ENCODE results near the gene EDDM3A. TPM values are rescaled to one million over a fixed set of nuclear protein-coding genes. Genes with fewer than 3 reads are reported as not detected.
"Not testable (repeated sequence)": the region's sequence is repeated elsewhere in the genome, so short reads cannot be mapped to it uniquely, and the experiment has no call there.

The EDDM3A gene
- total and polyA plus RNA-seq, 5 donors from 2014 or later: not detected

- no peaks in the 10 kb centered on the region for H3K36me3 ChIP-seq (ENCODE audit: control insufficient read depth, insufficient read depth, low read length)
- peaks cover 18% of the 10 kb centered on the region for H3K27me3 Mint-ChIP-seq
- H3K4me3 ChIP-seq (ENCODE audit: low read depth, low read length): no peak overlapping the region
- no peaks in the 10 kb centered on the region for H3K4me1 ChIP-seq (ENCODE audit: control insufficient read depth, insufficient read depth, low read length, poor library complexity, severe bottlenecking)
- no peaks in the 10 kb centered on the region for H3K36me3 Mint-ChIP-seq
- H3K4me1 Mint-ChIP-seq: no peaks in the 10 kb centered on the region
- no peak overlapping the region for H3K27ac Mint-ChIP-seq
- H3K4me3 Mint-ChIP-seq: no peak overlapping the region
- DNase-seq (no peak), ATAC-seq (ENCODE audit: low read depth in 2 of 2) (no peak)
- peaks cover 5% of the 10 kb centered on the region for H3K27me3 ChIP-seq (ENCODE audit: control insufficient read depth, insufficient read depth, low read length)
- H3K9me3 Mint-ChIP-seq: no peaks in the 10 kb centered on the region
- H3K9me3 ChIP-seq (ENCODE audit: control insufficient read depth in 2 of 2, low read length in 2 of 2): no peaks in the 10 kb centered on the region
- H3K27ac ChIP-seq (ENCODE audit: insufficient read depth, low read length, poor library complexity, severe bottlenecking): no peak overlapping the region
Observed at GRCh38 chr14:20734430-20734806, 11.3 kb upstream of the EDDM3A start.

- H3K9me3 ChIP-seq (ENCODE audit: control insufficient read depth in 2 of 2, low read length in 2 of 2); ATAC-seq (ENCODE audit: low read depth in 2 of 2); H3K27ac ChIP-seq (ENCODE audit: insufficient read depth, low read length, poor library complexity, severe bottlenecking); H3K4me1 ChIP-seq (ENCODE audit: control insufficient read depth, insufficient read depth, low read length, poor library complexity, severe bottlenecking); H3K27ac Mint-ChIP-seq; H3K36me3 ChIP-seq (ENCODE audit: control insufficient read depth, insufficient read depth, low read length); DNase-seq; H3K4me1 Mint-ChIP-seq; H3K27me3 ChIP-seq (ENCODE audit: control insufficient read depth, insufficient read depth, low read length); H3K9me3 Mint-ChIP-seq; H3K36me3 Mint-ChIP-seq; H3K4me3 Mint-ChIP-seq; H3K4me3 ChIP-seq (ENCODE audit: low read depth, low read length): not testable (repeated sequence)
- H3K27me3 Mint-ChIP-seq: peaks cover 26% of the 10 kb centered on the region
Observed at GRCh38 chr14:20738292-20738691, 7.4 kb upstream of the EDDM3A start.

DNA sequence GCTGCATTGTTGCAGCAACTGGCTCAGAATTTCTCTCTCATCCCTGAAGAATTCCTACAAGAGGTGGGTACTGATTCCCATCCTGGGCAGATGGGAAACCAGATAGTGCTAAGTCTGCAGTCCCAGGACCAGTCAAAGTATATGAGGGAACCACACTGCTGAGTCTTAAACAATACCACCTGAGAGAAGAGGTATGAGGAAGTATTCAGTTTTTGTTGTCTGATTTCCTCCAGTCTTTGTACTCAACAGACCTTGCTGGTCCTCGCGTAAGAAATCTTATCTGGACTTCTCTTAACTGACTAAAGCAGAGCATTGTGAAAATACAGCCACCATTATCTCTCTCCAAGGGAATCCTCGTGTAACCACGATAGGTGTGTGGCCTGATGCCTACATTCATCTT lies 3.6 kb upstream of the EDDM3A start:
- Histone ChIP-seq H3K27me3 (ENCODE audit: control insufficient read depth, insufficient read depth, low read length) (peaks cover 2% of the 10 kb centered on the region), H3K4me1 (ENCODE audit: control insufficient read depth, insufficient read depth, low read length, poor library complexity, severe bottlenecking) (no peaks in the 10 kb centered on the region), H3K4me3 (ENCODE audit: low read depth, low read length) (no peak overlapping the region), H3K9me3 (ENCODE audit: control insufficient read depth in 2 of 2, low read length in 2 of 2) (no peaks in the 10 kb centered on the region), H3K36me3 (ENCODE audit: control insufficient read depth, insufficient read depth, low read length) (no peaks in the 10 kb centered on the region), H3K27ac (ENCODE audit: insufficient read depth, low read length, poor library complexity, severe bottlenecking) (no peak overlapping the region)
- Mint-ChIP-seq H3K27me3 (peaks cover 34% of the 10 kb centered on the region), H3K9me3 (peaks cover 0 to 1% (median 0%) of the 10 kb centered on the region in 7 donors), H3K4me3 (no peak overlapping the region), H3K27ac (no peak overlapping the region), H3K4me1 (no peaks in the 10 kb centered on the region), H3K36me3 (no peaks in the 10 kb centered on the region)
- DNase-seq (no peak), ATAC-seq (ENCODE audit: low read depth in 2 of 2) (no peak)

DNA sequence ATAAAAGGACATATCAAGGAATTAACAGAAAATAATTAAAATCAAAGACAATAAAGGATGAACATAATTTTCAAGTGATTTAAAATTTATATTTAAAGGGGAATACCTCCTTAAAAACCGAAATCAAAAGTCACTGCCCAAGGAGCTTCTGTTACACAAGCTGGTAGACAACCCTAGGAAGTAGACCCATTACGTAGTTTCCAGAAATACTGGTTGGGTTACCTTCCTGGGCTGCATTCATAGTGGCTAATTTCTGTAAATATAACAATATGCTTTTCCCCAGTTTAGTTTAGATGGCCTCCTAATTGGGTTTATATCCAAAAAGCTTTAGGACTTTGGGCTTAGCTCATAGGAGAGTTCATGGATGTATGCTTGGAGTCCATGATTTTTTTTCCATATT lies 2.1 kb upstream of the EDDM3A start:
- no peak for DNase-seq
- H3K4me3 ChIP-seq (ENCODE audit: low read depth, low read length): no peak overlapping the region
- H3K9me3 ChIP-seq (ENCODE audit: control insufficient read depth in 2 of 2, low read length in 2 of 2): no peaks in the 10 kb centered on the region
- H3K36me3 ChIP-seq (ENCODE audit: control insufficient read depth, insufficient read depth, low read length): no peaks in the 10 kb centered on the region
- Mint-ChIP-seq H3K27me3 (peaks cover 28% of the 10 kb centered on the region), H3K4me3 (no peak overlapping the region), H3K36me3 (no peaks in the 10 kb centered on the region), H3K27ac (no peak overlapping the region), H3K9me3 (peaks cover 0 to 1% (median 0%) of the 10 kb centered on the region in 7 donors), H3K4me1 (no peaks in the 10 kb centered on the region)
- H3K27ac ChIP-seq (ENCODE audit: insufficient read depth, low read length, poor library complexity, severe bottlenecking): no peak overlapping the region
- peaks cover 1% of the 10 kb centered on the region for H3K27me3 ChIP-seq (ENCODE audit: control insufficient read depth, insufficient read depth, low read length)
- no peaks in the 10 kb centered on the region for H3K4me1 ChIP-seq (ENCODE audit: control insufficient read depth, insufficient read depth, low read length, poor library complexity, severe bottlenecking)
- no peak for ATAC-seq (ENCODE audit: low read depth in 2 of 2)

- ATAC-seq (ENCODE audit: low read depth in 2 of 2): no peak
- no peak overlapping the region for H3K27ac ChIP-seq (ENCODE audit: insufficient read depth, low read length, poor library complexity, severe bottlenecking)
Observed at GRCh38 chr14:20746566-20746965, 879 bp downstream of the EDDM3A start.

GRCh38 chr14:20748439-20748838 lies 2.8 kb downstream of the EDDM3A start:
- Histone ChIP-seq H3K9me3 (ENCODE audit: control insufficient read depth in 2 of 2, low read length in 2 of 2) (peaks cover 6 to 15% of the 10 kb centered on the region in 2 experiments), H3K27ac (ENCODE audit: insufficient read depth, low read length, poor library complexity, severe bottlenecking) (no peak overlapping the region), H3K36me3 (ENCODE audit: control insufficient read depth, insufficient read depth, low read length) (no peaks in the 10 kb centered on the region), H3K4me3 (ENCODE audit: low read depth, low read length) (no peak overlapping the region), H3K4me1 (ENCODE audit: control insufficient read depth, insufficient read depth, low read length, poor library complexity, severe bottlenecking) (no peaks in the 10 kb centered on the region), H3K27me3 (ENCODE audit: control insufficient read depth, insufficient read depth, low read length) (peaks cover 3% of the 10 kb centered on the region)
- peaks cover 8% of the 10 kb centered on the region for H3K27me3 Mint-ChIP-seq
- no peak for DNase-seq
- no peak for ATAC-seq (ENCODE audit: low read depth in 2 of 2)
- no peak overlapping the region for H3K4me3 Mint-ChIP-seq
- no peaks in the 10 kb centered on the region for H3K4me1 Mint-ChIP-seq
- H3K9me3 Mint-ChIP-seq: peaks cover 0 to 16% (median 4%) of the 10 kb centered on the region in 7 donors
- H3K27ac Mint-ChIP-seq: no peak overlapping the region
- no peaks in the 10 kb centered on the region for H3K36me3 Mint-ChIP-seq

More at GRCh38 chr14:20746566-20746965, 879 bp downstream of the EDDM3A start:
- Mint-ChIP-seq H3K4me3 (no peak overlapping the region), H3K4me1 (no peaks in the 10 kb centered on the region), H3K9me3 (peaks cover 0 to 4% (median under 1%) of the 10 kb centered on the region in 7 donors), H3K36me3 (no peaks in the 10 kb centered on the region), H3K27me3 (peaks cover 15% of the 10 kb centered on the region), H3K27ac (no peak overlapping the region)
- no peaks in the 10 kb centered on the region for H3K4me1 ChIP-seq (ENCODE audit: control insufficient read depth, insufficient read depth, low read length, poor library complexity, severe bottlenecking)
- no peak overlapping the region for H3K4me3 ChIP-seq (ENCODE audit: low read depth, low read length)
- no peaks in the 10 kb centered on the region for H3K36me3 ChIP-seq (ENCODE audit: control insufficient read depth, insufficient read depth, low read length)
- DNase-seq: no peak
- H3K9me3 ChIP-seq (ENCODE audit: control insufficient read depth in 2 of 2, low read length in 2 of 2): no peaks in the 10 kb centered on the region
- no peaks in the 10 kb centered on the region for H3K27me3 ChIP-seq (ENCODE audit: control insufficient read depth, insufficient read depth, low read length)

- Mint-ChIP-seq H3K27ac (no peak overlapping the region), H3K27me3 (peaks cover 8% of the 10 kb centered on the region), H3K4me1 (no peaks in the 10 kb centered on the region), H3K4me3 (no peak overlapping the region), H3K9me3 (peaks cover 0 to 16% (median 4%) of the 10 kb centered on the region in 7 donors), H3K36me3 (no peaks in the 10 kb centered on the region)
- H3K4me1 ChIP-seq (ENCODE audit: control insufficient read depth, insufficient read depth, low read length, poor library complexity, severe bottlenecking): no peaks in the 10 kb centered on the region
- H3K36me3 ChIP-seq (ENCODE audit: control insufficient read depth, insufficient read depth, low read length): no peaks in the 10 kb centered on the region
- peaks cover 6 to 15% of the 10 kb centered on the region in 2 experiments for H3K9me3 ChIP-seq (ENCODE audit: control insufficient read depth in 2 of 2, low read length in 2 of 2)
- H3K4me3 ChIP-seq (ENCODE audit: low read depth, low read length): no peak overlapping the region
- peaks cover 3% of the 10 kb centered on the region for H3K27me3 ChIP-seq (ENCODE audit: control insufficient read depth, insufficient read depth, low read length)
- no peak for ATAC-seq (ENCODE audit: low read depth in 2 of 2)
- H3K27ac ChIP-seq (ENCODE audit: insufficient read depth, low read length, poor library complexity, severe bottlenecking): no peak overlapping the region
- no peak for DNase-seq
Observed at GRCh38 chr14:20750194-20750593, 4.5 kb downstream of the EDDM3A start.

- Histone ChIP-seq H3K9me3 (ENCODE audit: control insufficient read depth in 2 of 2, low read length in 2 of 2) (peaks cover 6 to 15% of the 10 kb centered on the region in 2 experiments), H3K27me3 (ENCODE audit: control insufficient read depth, insufficient read depth, low read length) (peaks cover 6% of the 10 kb centered on the region), H3K4me3 (ENCODE audit: low read depth, low read length) (no peak overlapping the region), H3K27ac (ENCODE audit: insufficient read depth, low read length, poor library complexity, severe bottlenecking) (no peak overlapping the region), H3K4me1 (ENCODE audit: control insufficient read depth, insufficient read depth, low read length, poor library complexity, severe bottlenecking) (no peaks in the 10 kb centered on the region), H3K36me3 (ENCODE audit: control insufficient read depth, insufficient read depth, low read length) (no peaks in the 10 kb centered on the region)
- no peak overlapping the region for H3K27ac Mint-ChIP-seq
- ATAC-seq (ENCODE audit: low read depth in 2 of 2) (no peak), DNase-seq (peak in 1 of 3 donors; percentile 0)
- peaks cover 0 to 16% (median 2%) of the 10 kb centered on the region in 7 donors for H3K9me3 Mint-ChIP-seq
- H3K4me1 Mint-ChIP-seq: no peaks in the 10 kb centered on the region
- no peaks in the 10 kb centered on the region for H3K27me3 Mint-ChIP-seq
- H3K36me3 Mint-ChIP-seq: no peaks in the 10 kb centered on the region
- no peak overlapping the region for H3K4me3 Mint-ChIP-seq
Observed at GRCh38 chr14:20751963-20752562, 6.4 kb downstream of the EDDM3A start.

Measured in CD4-positive, CD25-positive, alpha-beta regulatory T cell (primary cell).